Measurements from ENCODE around the gene IKZF1.
A peak's percentile ranks its signal among the peaks of the same experiment; 100 is the strongest.

- TF ChIP-seq RAD21 (IDR thresholded peaks at IDR 0.05; ENCODE audit: low read length) (no peak), CTCF (conservative IDR thresholded peaks at IDR 0.05; ENCODE audit: low read depth, low read length) (no peak), POLR2A (IDR thresholded peaks at IDR 0.05; ENCODE audit: low read depth, low read length) (no peak), CEBPB (IDR thresholded peaks at IDR 0.05; ENCODE audit: low read depth, low read length) (no peak), RFX5 (IDR thresholded peaks at IDR 0.05; ENCODE audit: low read depth, low read length) (no peak), SMC3 (IDR thresholded peaks at IDR 0.05; ENCODE audit: low read depth, low read length) (no peak), MAFK (IDR thresholded peaks at IDR 0.05; ENCODE audit: low read depth, low read length) (no peak), ELK1 (IDR thresholded peaks at IDR 0.05; ENCODE audit: borderline replicate concordance, low read depth, low read length) (no peak), MAZ (IDR thresholded peaks at IDR 0.05; ENCODE audit: borderline replicate concordance, low read depth, low read length) (no peak; the same call in 1 of the 2 replicates), MXI1 (IDR thresholded peaks at IDR 0.05; ENCODE audit: borderline replicate concordance, low read depth, low read length) (0 out of 2 replicates have a peak, but pooled peaks have one; percentile 23)
These were observed 145.5 kb downstream of the IKZF1 start, which contains the start of gene FIGNL1 for GRCh38 chr7:50449881-50450589.
